GM20431 (cell line): Measurements from ENCODE around the gene ADD1.

Experiments used
- in situ Hi-C: fragments of 300-500 bp; cut with MseI, MboI; formaldehyde crosslinking; loops from one replicate; pipeline ENCODE4 v1.15.0; 2020; ENCODE audit warnings: low sequenced_read_pairs; ENCODE audit not compliant: unreplicated experiment

ADD1 gene

GRCh38 chr4:2929469-2929868 lies 85.8 kb downstream of the ADD1 start:
- in situ Hi-C loops = loop anchor here (25.0 kb wide), 1 partner anchor 167 kb away; the partner anchor contains the start of gene TNIP2

- in situ Hi-C loops = loop anchor here (25.0 kb wide), 1 partner anchor 168 kb away; the partner anchor contains the start of gene TNIP2
These were observed 86.6 kb downstream of the ADD1 start for GRCh38 chr4:2930135-2930757.

- in situ Hi-C loops = loop anchor here (25.0 kb wide), 1 partner anchor 169 kb away; the partner anchor contains the start of gene TNIP2
These were observed 87.3 kb downstream of the ADD1 start for GRCh38 chr4:2930758-2931511.

- in situ Hi-C loops = loop anchor here (25.0 kb wide), 1 partner anchor 169 kb away; the partner anchor contains the start of gene TNIP2
These were observed 88.1 kb downstream of the ADD1 start for GRCh38 chr4:2931512-2932301.

GRCh38 chr4:2932321-2932950 lies 88.8 kb downstream of the ADD1 start:
- in situ Hi-C loops = loop anchor here (25.0 kb wide), 1 partner anchor 170 kb away; the partner anchor contains the start of gene TNIP2

GRCh38 chr4:2932951-2933565 lies 89.4 kb downstream of the ADD1 start:
- in situ Hi-C loops = loop anchor here (25.0 kb wide), 1 partner anchor 171 kb away; the partner anchor contains the start of gene TNIP2

- in situ Hi-C loops = loop anchor here (25.0 kb wide), 1 partner anchor 171 kb away; the partner anchor contains the start of gene TNIP2
These were observed 90.0 kb downstream of the ADD1 start for GRCh38 chr4:2933566-2934076.

- in situ Hi-C loops = loop anchor here (25.0 kb wide), 1 partner anchor 172 kb away; the partner anchor contains the start of gene TNIP2
These were observed 90.6 kb downstream of the ADD1 start for GRCh38 chr4:2934077-2934812.

- in situ Hi-C loops = loop anchor here (25.0 kb wide), 1 partner anchor 173 kb away; the partner anchor contains the start of gene TNIP2
These were observed 91.4 kb downstream of the ADD1 start for GRCh38 chr4:2934813-2935761.

- in situ Hi-C loops = loop anchor here (25.0 kb wide), 1 partner anchor 174 kb away; the partner anchor contains the start of gene TNIP2
These were observed 92.4 kb downstream of the ADD1 start for GRCh38 chr4:2935762-2936743.

GRCh38 chr4:2936773-2937145 lies 93.1 kb downstream of the ADD1 start:
- in situ Hi-C loops = loop anchor here (25.0 kb wide), 1 partner anchor 174 kb away; the partner anchor contains the start of gene TNIP2

GRCh38 chr4:2937146-2937857 lies 93.7 kb downstream of the ADD1 start:
- in situ Hi-C loops = loop anchor here (25.0 kb wide), 1 partner anchor 175 kb away; the partner anchor contains the start of gene TNIP2

- in situ Hi-C loops = loop anchor here (25.0 kb wide), 1 partner anchor 176 kb away; the partner anchor contains the start of gene TNIP2
These were observed 94.3 kb downstream of the ADD1 start for GRCh38 chr4:2937986-2938385.

GRCh38 chr4:2938411-2938810 lies 94.8 kb downstream of the ADD1 start:
- in situ Hi-C loops = loop anchor here (25.0 kb wide), 1 partner anchor 176 kb away; the partner anchor contains the start of gene TNIP2

GRCh38 chr4:2938906-2939305 lies 95.3 kb downstream of the ADD1 start:
- in situ Hi-C loops = loop anchor here (25.0 kb wide), 1 partner anchor 177 kb away; the partner anchor contains the start of gene TNIP2
